NCI-H1436 treated with DMSO at 0.1 percent for 48 hours (cell line): Measurements from ENCODE around the gene PROSER3.
"Not testable (repeated sequence)": the region's sequence is repeated elsewhere in the genome, so short reads cannot be mapped to it uniquely, and the experiment has no call there.

Source experiments
- DNase-seq: peaks from one replicate; lab custom pipeline; 2025; lab: John Stamatoyannopoulos, UW

Gene PROSER3

GRCh38 chr19:35792312-35792711 lies 34.3 kb downstream of the PROSER3 start:
- no peak for DNase-seq

GRCh38 chr19:35792888-35793287 lies 34.9 kb downstream of the PROSER3 start:
- DNase-seq: no peak

- DNase-seq: no peak
Measured at GRCh38 chr19:35793381-35794165, 35.6 kb downstream of the PROSER3 start.

DNA sequence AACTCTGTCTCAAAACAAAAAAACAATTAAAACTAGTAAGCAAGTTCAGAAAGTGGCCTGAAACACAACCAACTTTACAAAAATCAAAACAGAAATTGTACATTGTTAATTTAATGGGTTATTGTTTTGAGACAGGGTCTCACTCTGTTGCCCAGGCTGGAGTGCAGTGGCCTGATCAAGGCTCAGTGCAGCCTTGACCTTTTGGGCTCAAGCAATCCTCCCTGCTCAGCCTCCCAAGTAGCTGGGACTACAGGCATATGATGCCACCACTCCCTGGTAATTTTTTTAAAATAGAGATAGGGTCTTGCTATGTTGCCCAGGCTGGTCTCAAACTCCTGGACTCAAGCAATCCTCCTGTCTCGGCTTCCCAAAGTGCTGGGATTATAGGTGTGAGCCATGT lies 37.6 kb downstream of the PROSER3 start:
- not testable (repeated sequence) for DNase-seq

GRCh38 chr19:35796645-35797542 lies 38.9 kb downstream of the PROSER3 start:
- no peak for DNase-seq

- no peak for DNase-seq
Measured at GRCh38 chr19:35797663-35798062, 39.7 kb downstream of the PROSER3 start.

GRCh38 chr19:35801828-35802227 lies 43.9 kb downstream of the PROSER3 start:
- no peak for DNase-seq

DNA sequence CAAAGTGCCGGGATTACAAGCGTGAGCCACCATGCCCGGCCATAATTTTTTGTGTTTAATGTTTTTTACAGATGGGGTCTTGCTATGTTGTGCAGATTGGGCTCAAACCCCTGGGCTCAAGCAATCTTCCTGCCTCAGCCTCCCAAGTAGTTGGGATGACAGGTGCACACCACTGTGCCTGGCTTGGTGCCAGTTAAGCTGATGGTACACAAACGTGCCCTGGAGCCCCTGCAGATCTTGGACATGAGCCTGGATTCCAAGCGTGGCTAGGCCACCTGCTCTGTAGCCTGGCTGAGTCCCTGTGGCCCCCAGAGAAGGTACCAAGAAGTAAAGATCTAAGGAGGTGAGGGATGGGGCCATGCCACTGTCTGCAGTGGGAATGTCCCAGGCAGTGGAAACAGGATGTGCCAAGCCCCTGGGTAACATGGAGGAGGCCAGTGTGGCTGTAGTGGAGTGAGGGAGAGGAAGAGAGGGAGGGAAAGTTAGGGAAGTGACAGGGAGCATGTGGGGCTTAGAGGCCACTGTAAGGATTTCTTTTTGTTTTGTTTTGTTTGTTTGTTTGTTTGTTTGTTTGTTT lies 47.6 kb downstream of the PROSER3 start:
- DNase-seq: no peak

GRCh38 chr19:35806597-35806996 lies 48.6 kb downstream of the PROSER3 start:
- no peak for DNase-seq

- DNase-seq: no peak
Measured at GRCh38 chr19:35807633-35808032, 49.7 kb downstream of the PROSER3 start.

- no peak for DNase-seq
Measured at GRCh38 chr19:35811317-35812219, 53.6 kb downstream of the PROSER3 start.

DNA sequence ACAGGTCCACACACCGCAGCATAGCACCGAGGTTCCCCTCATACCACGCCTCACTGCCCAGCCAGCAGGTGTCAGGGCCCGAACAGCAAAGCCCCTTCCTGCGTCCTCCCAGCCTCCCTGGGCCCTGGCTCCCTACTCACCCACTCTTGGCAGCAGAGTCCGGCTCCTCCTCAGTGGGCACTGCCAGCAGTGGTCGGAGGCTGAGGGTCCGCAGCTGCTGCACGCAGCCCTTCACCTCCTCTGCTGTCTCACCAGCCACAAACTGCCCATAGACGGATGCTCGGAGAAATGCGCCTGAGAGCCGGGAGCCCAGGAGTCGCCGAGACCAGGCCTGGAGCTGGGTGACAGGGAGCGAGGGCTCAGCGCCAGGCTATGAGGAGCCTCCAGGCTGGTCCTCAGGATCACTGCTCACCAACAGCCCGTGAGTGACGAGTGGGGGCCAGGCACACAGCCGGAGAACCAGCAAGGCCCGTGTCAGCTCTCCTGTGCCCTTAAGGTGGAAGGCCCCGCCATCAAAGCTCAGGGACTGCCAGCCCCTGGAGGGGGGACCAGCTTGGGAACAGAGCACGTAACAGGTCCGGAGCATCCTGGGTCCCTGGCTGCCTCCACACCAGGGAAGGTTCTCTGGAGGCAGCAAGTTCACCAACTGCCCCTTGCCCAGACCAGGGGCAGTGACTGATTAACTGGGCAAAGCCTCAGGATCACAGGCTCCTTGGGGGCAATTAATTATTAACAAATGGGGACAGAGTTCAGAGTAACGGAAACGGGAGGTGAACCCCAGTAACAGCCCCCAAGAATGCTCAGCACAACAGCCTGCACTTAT lies 54.5 kb downstream of the PROSER3 start, which contains the start of gene PRODH2:
PRODH2 (minus strand) TSS at position 626 of the 823 bp plus-strand sequence; CDS start at position 586, 40 bp downstream.
- DNase-seq: no peak

GRCh38 chr19:35813043-35813890 lies 55.3 kb downstream of the PROSER3 start:
- no peak for DNase-seq

- DNase-seq: no peak
Measured at GRCh38 chr19:35816262-35816661, 58.3 kb downstream of the PROSER3 start.

- no peak for DNase-seq
Measured at GRCh38 chr19:35816846-35817245, 58.9 kb downstream of the PROSER3 start.

GRCh38 chr19:35818445-35818844 lies 60.5 kb downstream of the PROSER3 start:
- no peak for DNase-seq
